Neutrophil (primary cell): ENCODE measurements around the gene CSNK1A1.
A peak's percentile ranks its signal among the peaks of the same experiment; 100 is the strongest.

ENCODE experiments used
- H3K27ac ChIP-seq: fragments of 200-600 bp; sonication (generic); 2 replicates; pipeline ENCODE4 v1.5.1; 2016; ENCODE audit warnings: mild to moderate bottlenecking, moderate library complexity
- H3K27me3 ChIP-seq: fragments of 200-600 bp; sonication (generic); 2 replicates; pipeline ENCODE4 v1.6.0; 2016; ENCODE audit warnings: mild to moderate bottlenecking
- H3K36me3 ChIP-seq: fragments of 200-600 bp; sonication (generic); 2 replicates; pipeline ENCODE4 v1.5.1; 2017
- H3K4me1 ChIP-seq, 2 experiments: fragments of 200-600 bp in 1 of 2; sonication (generic) in 1 of 2; 1 replicate in 1 of 2; 2 replicates in 1 of 2; pipeline versions ENCODE4 v1.5.1 to v1.6.1; 2013 to 2016; ENCODE audit warnings: low read depth in 1 of 2, low read length in 1 of 2, mild to moderate bottlenecking in 1 of 2, moderate library complexity in 1 of 2; ENCODE audit not compliant: control insufficient read depth in 1 of 2, insufficient read depth in 1 of 2
- H3K4me3 ChIP-seq, 2 experiments: fragments of 200-600 bp in 1 of 2; sonication (generic) in 1 of 2; 1 replicate in 1 of 2; 2 replicates in 1 of 2; pipeline ENCODE4 v1.5.1; 2013 to 2016; ENCODE audit warnings: low read depth in 1 of 2, low read length in 1 of 2, mild to moderate bottlenecking in 1 of 2, moderate library complexity in 1 of 2
- H3K9me3 ChIP-seq: fragments of 200-600 bp; sonication (generic); 2 replicates; pipeline ENCODE4 v1.5.1; 2016
- CTCF ChIP-seq: fragments of 200-600 bp; sonication (generic); IDR thresholded peaks from 2 replicates; pipeline ENCODE4 v1.5.1; 2016; ENCODE audit warnings: antibody characterized with exemption

Gene CSNK1A1

DNA sequence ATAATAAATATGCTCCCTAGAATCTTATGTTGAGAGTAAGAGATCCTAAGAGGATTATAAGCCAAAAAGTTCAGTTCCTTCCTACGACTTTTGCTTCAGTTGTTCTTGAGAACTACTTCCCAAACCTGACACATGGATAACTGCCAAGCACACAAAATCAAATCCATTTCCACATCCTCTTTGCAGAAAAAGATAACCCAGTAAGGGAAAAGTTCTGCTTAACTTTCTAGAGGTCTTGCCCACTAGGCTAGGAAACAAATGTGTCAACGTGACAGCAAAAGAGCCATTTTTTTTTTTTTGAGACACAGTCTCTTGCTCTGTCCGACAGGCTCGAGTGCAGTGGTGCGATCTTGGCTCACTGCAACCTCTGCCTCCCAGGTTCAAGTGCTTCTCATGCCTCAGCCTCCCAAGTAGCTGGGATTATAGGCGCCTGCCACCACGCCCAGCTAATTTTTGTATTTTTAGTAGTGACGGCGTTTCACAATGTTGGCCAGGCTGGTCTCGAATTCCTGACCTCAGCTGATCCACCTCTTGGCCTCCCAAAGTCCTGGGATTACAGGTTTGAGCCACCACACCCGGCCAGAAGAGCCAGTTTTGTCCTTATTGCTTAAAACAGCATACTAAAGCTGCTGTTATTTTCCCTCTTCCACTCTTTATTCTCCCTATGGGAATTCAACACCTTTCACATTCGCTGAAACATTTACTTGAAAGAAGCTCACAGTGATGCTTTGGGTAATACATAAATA lies 24.2 kb downstream of the CSNK1A1 start:
- no peak overlapping the region for H3K4me3 ChIP-seq
- H3K27ac ChIP-seq: peak overlapping the region; percentile 15
- TF ChIP-seq CTCF: no peak
- peaks cover 20% of the 10 kb centered on the region for H3K36me3 ChIP-seq
- no peaks in the 10 kb centered on the region for H3K9me3 ChIP-seq
- peaks cover 19 to 26% of the 10 kb centered on the region in 2 experiments for H3K4me1 ChIP-seq
- H3K27me3 ChIP-seq: no peaks in the 10 kb centered on the region

GRCh38 chr5:149521739-149522685 lies 29.2 kb downstream of the CSNK1A1 start:
- peaks cover 15 to 26% of the 10 kb centered on the region in 2 experiments for H3K4me1 ChIP-seq

GRCh38 chr5:149519601-149520000 lies 31.6 kb downstream of the CSNK1A1 start:
- Histone ChIP-seq H3K36me3 (peaks cover 27% of the 10 kb centered on the region), H3K27me3 (no peaks in the 10 kb centered on the region), H3K27ac (peak overlapping the region; percentile 3), H3K4me1 (peaks cover under 1 to 7% of the 10 kb centered on the region in 2 experiments), H3K4me3 (no peak overlapping the region), H3K9me3 (no peaks in the 10 kb centered on the region)
- no peak for TF ChIP-seq CTCF

More at GRCh38 chr5:149521739-149522685, 29.2 kb downstream of the CSNK1A1 start:
- H3K27ac ChIP-seq: no peak overlapping the region
- peaks cover 30% of the 10 kb centered on the region for H3K36me3 ChIP-seq
- H3K4me3 ChIP-seq: no peak overlapping the region
- TF ChIP-seq CTCF: no peak
- no peaks in the 10 kb centered on the region for H3K27me3 ChIP-seq
- H3K9me3 ChIP-seq: no peaks in the 10 kb centered on the region

GRCh38 chr5:149518620-149519019 lies 32.6 kb downstream of the CSNK1A1 start:
- peaks cover 0 to 4% of the 10 kb centered on the region in 2 experiments for H3K4me1 ChIP-seq
- H3K36me3 ChIP-seq: peaks cover 18% of the 10 kb centered on the region
- H3K27me3 ChIP-seq: no peaks in the 10 kb centered on the region
- no peak for TF ChIP-seq CTCF
- no peaks in the 10 kb centered on the region for H3K9me3 ChIP-seq
- peak overlapping the region; percentile 5 for H3K27ac ChIP-seq
- H3K4me3 ChIP-seq: no peak overlapping the region

DNA sequence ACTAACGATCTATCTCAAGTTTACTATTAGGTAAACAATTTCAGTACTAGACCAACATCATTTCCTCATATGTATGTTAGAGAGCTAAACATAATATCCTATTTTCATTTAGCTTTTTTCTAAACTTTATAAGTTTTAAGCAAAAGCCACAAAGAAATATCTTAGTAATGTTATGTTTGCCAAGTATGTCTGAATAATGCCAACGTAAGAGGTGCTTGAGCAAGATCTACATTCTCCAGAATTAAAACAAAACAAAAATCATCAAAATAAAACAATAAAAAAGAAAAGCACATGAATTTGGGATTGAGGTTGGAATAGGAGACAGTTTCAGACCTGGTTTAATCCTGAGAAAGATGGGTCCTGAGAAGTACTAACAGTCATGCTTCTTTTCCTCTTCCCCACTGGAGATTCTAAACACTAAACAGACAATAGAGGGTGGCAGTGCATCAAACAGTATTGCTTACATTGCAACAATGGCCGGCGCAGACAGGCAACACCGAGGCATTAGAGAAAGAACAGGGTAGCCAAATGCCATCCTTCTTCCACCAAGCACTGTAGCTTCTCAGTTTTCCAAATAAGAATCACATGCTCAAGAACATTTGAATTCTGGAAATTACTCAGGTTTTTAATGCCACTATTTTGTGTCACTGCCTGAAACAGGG lies 33.6 kb downstream of the CSNK1A1 start:
- Histone ChIP-seq H3K4me1 (peaks cover 0 to 4% of the 10 kb centered on the region in 2 experiments), H3K27me3 (no peaks in the 10 kb centered on the region), H3K9me3 (no peaks in the 10 kb centered on the region), H3K4me3 (no peak overlapping the region), H3K27ac (peak overlapping the region; percentile 31), H3K36me3 (peaks cover 19% of the 10 kb centered on the region)
- no peak for TF ChIP-seq CTCF
